ENCODE results near the gene CDC42EP3. TPM values are rescaled to one million over a fixed set of nuclear protein-coding genes. Genes with fewer than 3 reads are reported as not detected.

The CDC42EP3 gene
- total and polyA plus RNA-seq, 2 experiments from 2014 or later, result 31.4 TPM

- H3K4me1 Mint-ChIP-seq, result no peaks in the 10 kb centered on the region
- Histone ChIP-seq H3K4me2 (no peak overlapping the region), H3K27me3 (ENCODE audit: insufficient read depth) (no peaks in the 10 kb centered on the region), H3K4me3 (no peak overlapping the region), H3K27ac (ENCODE audit: low read depth) (no peak overlapping the region), H3F3A (replicated peaks; ENCODE audit: low read depth) (no peaks in the 10 kb centered on the region), H2AFZ (no peak overlapping the region), H3K79me2 (replicated peaks; ENCODE audit: insufficient read depth) (no peaks in the 10 kb centered on the region), H3K9me2 (ENCODE audit: insufficient read depth) (peaks cover 12% of the 10 kb centered on the region; the same call in 1 of the 2 replicates), H3K36me3 (ENCODE audit: insufficient read depth) (no peaks in the 10 kb centered on the region), H4K20me1 (replicated peaks; ENCODE audit: insufficient read depth) (no peaks in the 10 kb centered on the region), H3K4me1 (ENCODE audit: insufficient read depth) (no peaks in the 10 kb centered on the region)
- H3K27me3 Mint-ChIP-seq (ENCODE audit: insufficient read depth, low read depth, poor library complexity), result no peaks in the 10 kb centered on the region
- no peak overlapping the region for H3K27ac Mint-ChIP-seq
- no peaks in the 10 kb centered on the region for H3K36me3 Mint-ChIP-seq (ENCODE audit: low read depth)
- no peak for ATAC-seq
- H3K9me3 Mint-ChIP-seq, result no peaks in the 10 kb centered on the region
- no peak for DNase-seq (ENCODE audit: low spot score)
- H3K4me3 Mint-ChIP-seq, result no peak overlapping the region
- TF ChIP-seq STAT1 (IDR thresholded peaks at IDR 0.05; ENCODE audit: unreplicated experiment), result no peak
- no peak for TF ChIP-seq EZH2 (IDR thresholded peaks at IDR 0.05; ENCODE audit: low read depth, unreplicated experiment)
- no peak for TF ChIP-seq ZNF462 (CRISPR knock-in tag; IDR thresholded peaks at IDR 0.05)
- no peak for TF ChIP-seq CTCF (conservative IDR thresholded peaks at IDR 0.05; ENCODE audit: low read depth in 2 of 2)
- no peak for TF ChIP-seq POLR2AphosphoS5 (IDR thresholded peaks at IDR 0.05; ENCODE audit: low read depth)
- TF ChIP-seq NANOG (IDR thresholded peaks at IDR 0.05; ENCODE audit: borderline replicate concordance), result no peak
- no peak for TF ChIP-seq CREB1 (CRISPR knock-in tag; IDR thresholded peaks at IDR 0.05; ENCODE audit: low read depth)
- no peak for TF ChIP-seq ZNF331 (CRISPR knock-in tag; IDR thresholded peaks at IDR 0.05; ENCODE audit: low read depth)
- no peak for TF ChIP-seq ZNF114 (CRISPR knock-in tag; IDR thresholded peaks at IDR 0.05)
- no peak for TF ChIP-seq EZH2phosphoT487 (IDR thresholded peaks at IDR 0.05; ENCODE audit: unreplicated experiment)
- TF ChIP-seq REST (IDR thresholded peaks at IDR 0.05; ENCODE audit: unreplicated experiment), result no peak
Observed at GRCh38 chr2:37621199-37621598, 50.2 kb downstream of the CDC42EP3 start.
